H9 (cell line): Measurements from ENCODE around the gene NFATC2IP. TPM values are rescaled to one million over a fixed set of nuclear protein-coding genes. Genes with fewer than 3 reads are reported as not detected.

Experiments
- DNase-seq: peaks from one replicate; pipeline ENCODE4 v3.0.0-alpha.2; 2017
- H2AFZ ChIP-seq: one replicate; pipeline ENCODE4 v1.6.1; 2013; ENCODE audit warnings: mild to moderate bottlenecking, low read length, control low read depth, moderate library complexity
- H2AK5ac ChIP-seq: 2 replicates; pipeline ENCODE4 v1.6.1; 2013; ENCODE audit warnings: low read length, control low read depth, mixed read lengths; ENCODE audit not compliant: insufficient read length
- H2BK120ac ChIP-seq: one replicate; pipeline ENCODE4 v1.6.1; 2013; ENCODE audit warnings: low read depth, mild to moderate bottlenecking, low read length, control low read depth, inconsistent platforms; ENCODE audit not compliant: poor library complexity, severe bottlenecking
- H2BK12ac ChIP-seq: 2 replicates; pipeline ENCODE4 v1.6.1; 2013; ENCODE audit warnings: low read length, control low read depth, mixed read lengths, low read depth; ENCODE audit not compliant: insufficient read length
- H2BK15ac ChIP-seq: 2 replicates; pipeline ENCODE4 v1.6.1; 2013; ENCODE audit warnings: low read depth, low read length, control low read depth
- H2BK20ac ChIP-seq: one replicate; pipeline ENCODE4 v1.6.1; 2013; ENCODE audit warnings: low read depth, mild to moderate bottlenecking, low read length, control low read depth, inconsistent platforms; ENCODE audit not compliant: poor library complexity, severe bottlenecking
- H2BK5ac ChIP-seq: 2 replicates; pipeline ENCODE4 v1.6.1; 2013; ENCODE audit warnings: low read length, control low read depth, mixed read lengths; ENCODE audit not compliant: insufficient read length
- H3K14ac ChIP-seq: 2 replicates; pipeline ENCODE4 v1.6.1; 2013; ENCODE audit warnings: low read length, control low read depth; ENCODE audit not compliant: insufficient read depth
- H3K18ac ChIP-seq: 2 replicates; pipeline ENCODE4 v1.6.1; 2013; ENCODE audit warnings: low read depth, mild to moderate bottlenecking, mixed read lengths, low read length, control low read depth; ENCODE audit not compliant: insufficient read length
- H3K23ac ChIP-seq: 2 replicates; pipeline ENCODE4 v1.6.1; 2013; ENCODE audit warnings: low read length, control low read depth, mixed read lengths, low read depth; ENCODE audit not compliant: insufficient read length
- H3K23me2 ChIP-seq: 2 replicates; pipeline ENCODE4 v1.6.1; 2013; ENCODE audit warnings: low read depth, mild to moderate bottlenecking, mixed read lengths, low read length, control low read depth; ENCODE audit not compliant: insufficient read length, poor library complexity, severe bottlenecking
- H3K27ac ChIP-seq: 2 replicates; pipeline ENCODE4 v1.5.1; 2013; ENCODE audit warnings: low read length, control low read depth, mixed read lengths, low read depth; ENCODE audit not compliant: insufficient read length
- H3K27me3 ChIP-seq: 2 replicates; pipeline ENCODE4 v1.6.1; 2013; ENCODE audit warnings: low read length, control low read depth, inconsistent platforms; ENCODE audit not compliant: insufficient read depth
- H3K4ac ChIP-seq: 2 replicates; pipeline ENCODE4 v1.6.1; 2013; ENCODE audit warnings: low read depth, mild to moderate bottlenecking, control low read depth, inconsistent platforms, low read length, moderate library complexity
- H3K4me1 ChIP-seq: 2 replicates; pipeline ENCODE4 v1.6.1; 2013; ENCODE audit warnings: low read length, control low read depth, inconsistent platforms; ENCODE audit not compliant: insufficient read depth
- H3K4me2 ChIP-seq: 2 replicates; pipeline ENCODE4 v1.6.1; 2013; ENCODE audit warnings: low read length, control low read depth, mixed read lengths; ENCODE audit not compliant: insufficient read length, insufficient read depth
- H3K56ac ChIP-seq: 2 replicates; pipeline ENCODE4 v1.6.1; 2013; ENCODE audit warnings: low read depth, mild to moderate bottlenecking, mixed read lengths, low read length, control low read depth; ENCODE audit not compliant: insufficient read length
- H3K79me1 ChIP-seq: 2 replicates; pipeline ENCODE4 v1.6.1; 2013; ENCODE audit warnings: low read depth, mild to moderate bottlenecking, moderate library complexity, low read length, control low read depth, inconsistent platforms; ENCODE audit not compliant: insufficient read depth, poor library complexity, severe bottlenecking
- H3K79me2 ChIP-seq: 2 replicates; pipeline ENCODE4 v1.6.1; 2013; ENCODE audit warnings: low read length, control low read depth, inconsistent platforms; ENCODE audit not compliant: insufficient read depth
- H3K9ac ChIP-seq: 2 replicates; pipeline ENCODE4 v1.6.1; 2013; ENCODE audit warnings: low read length, control low read depth, mixed read lengths; ENCODE audit not compliant: insufficient read length; ENCODE audit errors: extremely low read depth
- H3K9me3 ChIP-seq: one replicate; pipeline ENCODE4 v1.6.1; 2013; ENCODE audit warnings: low read depth, low read length, inconsistent platforms; ENCODE audit not compliant: control insufficient read depth
- H3T11ph ChIP-seq: one replicate; pipeline ENCODE4 v1.6.1; 2013; ENCODE audit warnings: mild to moderate bottlenecking, low read length, control low read depth, inconsistent platforms
- H4K20me1 ChIP-seq: one replicate; pipeline ENCODE4 v1.6.1; 2013; ENCODE audit not compliant: control insufficient read depth, insufficient read length, insufficient read depth
- H4K5ac ChIP-seq: 2 replicates; pipeline ENCODE4 v1.6.1; 2013; ENCODE audit warnings: low read depth, mild to moderate bottlenecking, mixed read lengths, low read length, control low read depth; ENCODE audit not compliant: insufficient read length
- H4K8ac ChIP-seq: replicated peaks from 2 replicates; pipeline ENCODE4 v1.6.1; 2013; ENCODE audit warnings: low read length, control low read depth, mixed read lengths, low read depth; ENCODE audit not compliant: insufficient read length
- H4K91ac ChIP-seq: 2 replicates; pipeline ENCODE4 v1.6.1; 2013; ENCODE audit warnings: low read depth, mild to moderate bottlenecking, moderate library complexity, mixed read lengths, low read length, control low read depth; ENCODE audit not compliant: insufficient read length
- H3K27ac Mint-ChIP-seq, 3 experiments: 2 replicates in 2 of 3; 3 replicates in 1 of 3; pipeline ENCODE4 v1.8.0; 2020 to 2021; ENCODE audit warnings: mixed read lengths in 3 of 3, mild to moderate bottlenecking in 1 of 3, moderate library complexity in 1 of 3
- H3K27me3 Mint-ChIP-seq: 2 replicates; pipeline ENCODE4 v1.8.0; 2021; ENCODE audit warnings: low read depth, mild to moderate bottlenecking, moderate library complexity, mixed read lengths
- H3K36me3 Mint-ChIP-seq, 3 experiments: 2 replicates in 2 of 3; 3 replicates in 1 of 3; pipeline ENCODE4 v1.8.0; 2020 to 2021; ENCODE audit warnings: low read depth in 3 of 3, mixed read lengths in 3 of 3; ENCODE audit not compliant: insufficient read depth in 1 of 3
- H3K4me1 Mint-ChIP-seq, 2 experiments: 2 replicates each; pipeline ENCODE4 v1.8.0; 2020; ENCODE audit warnings: mixed read lengths in 2 of 2
- H3K4me3 Mint-ChIP-seq, 2 experiments: 2 replicates in 1 of 2; 3 replicates in 1 of 2; pipeline ENCODE4 v1.8.0; 2020 to 2021; ENCODE audit warnings: mild to moderate bottlenecking in 2 of 2, mixed read lengths in 2 of 2, moderate library complexity in 1 of 2
- H3K9me3 Mint-ChIP-seq, 2 experiments: 2 replicates in 1 of 2; 3 replicates in 1 of 2; pipeline ENCODE4 v1.8.0; 2020; ENCODE audit warnings: mild to moderate bottlenecking in 2 of 2, mixed read lengths in 2 of 2, moderate library complexity in 1 of 2
- WGBS: extraction: QIAGEN DNeasy Blood & Tissue Kit; methylation state at CpG from one replicate; pipeline ENCODE4 v1.1.7; 2013; ENCODE audit warnings: missing lambda C conversion rate, low lambda C conversion rate, mixed read lengths; ENCODE audit not compliant: insufficient read length; ENCODE audit errors: extremely low coverage; 5-methylcytosine and 5-hydroxymethylcytosine counted together
- total RNA-seq: library from RNA; stranded (reverse); gene quantifications from 2 replicates; pipeline ENCODE4 v1.2.1, GENCODE V29; 2021
- TF ChIP-seq, protein P1 (sequence below): fragments of 200-600 bp; sonication (generic); conservative IDR thresholded peaks from 3 replicates; pipeline ENCODE4 v1.8.0; 2021; ENCODE audit warnings: antibody characterized with exemption, mild to moderate bottlenecking

Gene NFATC2IP
- total RNA-seq, 1 experiment from 2014 or later = 73.8 TPM

GRCh38 chr16:28932339-28933141 is 18.2 kb upstream of the NFATC2IP start:
- no peak overlapping the region for H2AK5ac ChIP-seq
- H4K5ac ChIP-seq = no peak overlapping the region
- no peak overlapping the region for H4K8ac ChIP-seq
- H2BK20ac ChIP-seq = no peak overlapping the region
- H3K79me1 ChIP-seq = no peaks in the 10 kb centered on the region
- H3K4ac ChIP-seq = no peak overlapping the region
- H4K20me1 ChIP-seq = no peaks in the 10 kb centered on the region
- H3K4me2 ChIP-seq = no peak overlapping the region
- H3K23me2 ChIP-seq = peaks cover 5% of the 10 kb centered on the region
- WGBS = no CpG with 5 or more reads among the region's 20 CpGs
- DNase-seq = no peak
- H3K9me3 Mint-ChIP-seq = no peaks in the 10 kb centered on the region
- no peak overlapping the region for H3K56ac ChIP-seq
- no peak overlapping the region for H2BK12ac ChIP-seq
- no peak overlapping the region for H2BK5ac ChIP-seq
- no peaks in the 10 kb centered on the region for H3K79me2 ChIP-seq
- H3K9me3 ChIP-seq = no peaks in the 10 kb centered on the region
- H3K4me1 ChIP-seq = no peaks in the 10 kb centered on the region
- H3K27ac ChIP-seq = no peak overlapping the region
- TF ChIP-seq, protein P1, sequence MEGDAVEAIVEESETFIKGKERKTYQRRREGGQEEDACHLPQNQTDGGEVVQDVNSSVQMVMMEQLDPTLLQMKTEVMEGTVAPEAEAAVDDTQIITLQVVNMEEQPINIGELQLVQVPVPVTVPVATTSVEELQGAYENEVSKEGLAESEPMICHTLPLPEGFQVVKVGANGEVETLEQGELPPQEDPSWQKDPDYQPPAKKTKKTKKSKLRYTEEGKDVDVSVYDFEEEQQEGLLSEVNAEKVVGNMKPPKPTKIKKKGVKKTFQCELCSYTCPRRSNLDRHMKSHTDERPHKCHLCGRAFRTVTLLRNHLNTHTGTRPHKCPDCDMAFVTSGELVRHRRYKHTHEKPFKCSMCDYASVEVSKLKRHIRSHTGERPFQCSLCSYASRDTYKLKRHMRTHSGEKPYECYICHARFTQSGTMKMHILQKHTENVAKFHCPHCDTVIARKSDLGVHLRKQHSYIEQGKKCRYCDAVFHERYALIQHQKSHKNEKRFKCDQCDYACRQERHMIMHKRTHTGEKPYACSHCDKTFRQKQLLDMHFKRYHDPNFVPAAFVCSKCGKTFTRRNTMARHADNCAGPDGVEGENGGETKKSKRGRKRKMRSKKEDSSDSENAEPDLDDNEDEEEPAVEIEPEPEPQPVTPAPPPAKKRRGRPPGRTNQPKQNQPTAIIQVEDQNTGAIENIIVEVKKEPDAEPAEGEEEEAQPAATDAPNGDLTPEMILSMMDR = no peak
- no peaks in the 10 kb centered on the region; a peak in 1 of 7 replicates for H3K36me3 Mint-ChIP-seq
- H2BK15ac ChIP-seq = no peak overlapping the region
- H3K4me3 Mint-ChIP-seq = no peak overlapping the region
- H3K23ac ChIP-seq = no peak overlapping the region
- no peak overlapping the region for H2BK120ac ChIP-seq
- H3K9ac ChIP-seq = no peak overlapping the region
- no peak overlapping the region for H3K27ac Mint-ChIP-seq
- no peak overlapping the region for H2AFZ ChIP-seq
- no peaks in the 10 kb centered on the region for H3K27me3 ChIP-seq
- no peak overlapping the region for H3K18ac ChIP-seq
- peaks cover 11 to 12% of the 10 kb centered on the region in 2 experiments for H3K4me1 Mint-ChIP-seq
- no peak overlapping the region for H3T11ph ChIP-seq
- H3K27me3 Mint-ChIP-seq = peaks cover 11% of the 10 kb centered on the region
- H4K91ac ChIP-seq = no peak overlapping the region
- no peak overlapping the region; the same call in 1 of the 2 replicates for H3K14ac ChIP-seq
